Measurements from ENCODE around the gene PHF5A.

GRCh38 chr22:41478473-41478872 is 10.0 kb upstream of the PHF5A start:
- no peak for TF ChIP-seq CTCF (IDR thresholded peaks at IDR 0.05; ENCODE audit: low read length)
- no peak for TF ChIP-seq EZH2phosphoT487 (IDR thresholded peaks at IDR 0.05; ENCODE audit: low read length)

Data from MM.1S (cell line).